HepG2 (cell line): ENCODE measurements around the gene ZNF792. TPM values are rescaled to one million over a fixed set of nuclear protein-coding genes. Genes with fewer than 3 reads are reported as not detected.

ENCODE experiments used
- ETV6 ChIP-seq: sonication (generic); formaldehyde crosslinking; conservative IDR thresholded peaks from 2 replicates; pipeline ENCODE4 v1.4.0; 2020; ENCODE audit warnings: missing genetic modification reagents
- HDAC2 ChIP-seq: sonication (generic); formaldehyde crosslinking; IDR thresholded peaks from 2 replicates; pipeline ENCODE4 v1.4.0; 2020; ENCODE audit warnings: missing genetic modification reagents
- HMGA1 ChIP-seq: sonication (generic); formaldehyde crosslinking; conservative IDR thresholded peaks from 2 replicates; pipeline ENCODE4 v1.4.0; 2020; ENCODE audit warnings: missing genetic modification reagents
- NAIF1 ChIP-seq: sonication (generic); formaldehyde crosslinking; IDR thresholded peaks from 2 replicates; pipeline ENCODE4 v1.5.0; 2020; ENCODE audit warnings: mild to moderate bottlenecking, missing genetic modification reagents, borderline replicate concordance
- POLR2AphosphoS5 ChIP-seq: IDR thresholded peaks from 2 replicates; pipeline ENCODE4 v1.6.1; 2012; ENCODE audit warnings: low read depth, low read length
- POLR2G ChIP-seq: fragments of 200-400 bp; formaldehyde crosslinking; IDR thresholded peaks from 2 replicates; pipeline ENCODE4 v1.6.1; 2018; ENCODE audit warnings: mild to moderate bottlenecking, low read depth, low read length, moderate library complexity
- SAFB2 ChIP-seq: sonication (generic); formaldehyde crosslinking; IDR thresholded peaks from 2 replicates; pipeline ENCODE4 v1.5.1; 2020; ENCODE audit warnings: missing genetic modification reagents, low read depth, mild to moderate bottlenecking, borderline replicate concordance
- SAP130 ChIP-seq: IDR thresholded peaks from 2 replicates; pipeline ENCODE4 v1.6.1; 2016; ENCODE audit warnings: low read depth
- SIN3B ChIP-seq: fragments of 150-350 bp; IDR thresholded peaks from 2 replicates; pipeline ENCODE4 v1.6.1; 2014; ENCODE audit warnings: low read length
- SMARCC2 ChIP-seq: fragments of 450-650 bp; IDR thresholded peaks from 2 replicates; pipeline ENCODE4 v1.6.1; 2017; ENCODE audit warnings: antibody characterized with exemption, mild to moderate bottlenecking
- SNAI1 ChIP-seq: sonication (generic); formaldehyde crosslinking; IDR thresholded peaks from 2 replicates; pipeline ENCODE4 v1.5.0; 2020; ENCODE audit warnings: mild to moderate bottlenecking, missing genetic modification reagents, borderline replicate concordance
- YEATS4 ChIP-seq: sonication (generic); formaldehyde crosslinking; IDR thresholded peaks from 2 replicates; pipeline ENCODE4 v1.4.0; 2020; ENCODE audit warnings: missing genetic modification reagents, borderline replicate concordance
- ZFP37 ChIP-seq: sonication (generic); formaldehyde crosslinking; IDR thresholded peaks from 2 replicates; pipeline ENCODE4 v1.4.0; 2020; ENCODE audit warnings: missing genetic modification reagents, borderline replicate concordance
- ZFX ChIP-seq: sonication (generic); formaldehyde crosslinking; IDR thresholded peaks from 2 replicates; pipeline ENCODE4 v1.4.0; 2020; ENCODE audit warnings: mild to moderate bottlenecking, low read depth, missing genetic modification reagents, moderate library complexity
- ZKSCAN8 ChIP-seq: IDR thresholded peaks from 2 replicates; pipeline ENCODE4 v1.6.1; 2016; ENCODE audit warnings: borderline replicate concordance, missing genetic modification reagents, missing compliant biosample characterization
- ZNF207 ChIP-seq: fragments of 450-650 bp; IDR thresholded peaks from 2 replicates; pipeline ENCODE4 v1.6.1; 2016; ENCODE audit warnings: antibody characterized with exemption, borderline replicate concordance
- ZNF33A ChIP-seq: sonication (generic); formaldehyde crosslinking; IDR thresholded peaks from 2 replicates; pipeline ENCODE4 v1.5.1; 2020; ENCODE audit warnings: missing genetic modification reagents, mild to moderate bottlenecking, moderate library complexity, borderline replicate concordance
- ZNF431 ChIP-seq: sonication (generic); formaldehyde crosslinking; IDR thresholded peaks from 2 replicates; pipeline ENCODE4 v1.9.0; 2022; ENCODE audit warnings: missing genetic modification reagents, low read depth, mild to moderate bottlenecking, borderline replicate concordance
- ZNF703 ChIP-seq: sonication (generic); formaldehyde crosslinking; IDR thresholded peaks from 2 replicates; pipeline ENCODE4 v1.5.1; 2020; ENCODE audit warnings: missing genetic modification reagents, mild to moderate bottlenecking, moderate library complexity, borderline replicate concordance
- polyA plus RNA-seq, 8 experiments: library from polyadenylated mRNA; depleted of rRNA in 3 of 8; stranded (reverse) in 7 of 8; unstranded in 1 of 8; fragments of >200 nt; fragmentation: Illumina TruSeq in 4 of 8; extraction: Trizol in 4 of 8; gene quantifications; 2 replicates each; pipeline versions ENCODE4 v1.2.1 to v1.2.3, GENCODE V29; 2011 to 2016; ENCODE audit warnings: low read depth in 4 of 8, missing spikeins in 1 of 8, mixed read lengths in 1 of 8; ENCODE audit not compliant: insufficient read depth in 1 of 8
- total RNA-seq, 5 experiments: library from RNA; depleted of rRNA; stranded (reverse); fragments of >200 nt; fragmentation: Illumina TruSeq; extraction: Trizol; gene quantifications; 2 replicates each; pipeline ENCODE4 v1.2.3, GENCODE V29; 2016; ENCODE audit warnings: low read depth in 1 of 5
- TF ChIP-seq, protein P1 (sequence below): sonication (generic); formaldehyde crosslinking; IDR thresholded peaks from 2 replicates; pipeline ENCODE4 v1.4.0; 2020; ENCODE audit warnings: missing genetic modification reagents
- TF ChIP-seq, protein P2 (sequence below): sonication (generic); formaldehyde crosslinking; IDR thresholded peaks from 2 replicates; pipeline ENCODE4 v1.4.0; 2020; ENCODE audit warnings: mild to moderate bottlenecking, missing genetic modification reagents
- TF ChIP-seq, protein P3 (sequence below): IDR thresholded peaks from 2 replicates; pipeline ENCODE4 v1.6.1; 2016; ENCODE audit warnings: low read depth, borderline replicate concordance
- TF ChIP-seq, protein P4 (sequence below): IDR thresholded peaks from 2 replicates; pipeline ENCODE4 v1.6.1; 2012; ENCODE audit warnings: low read length, improper control_type of control experiment
- TF ChIP-seq, protein P5 (sequence below): sonication (generic); formaldehyde crosslinking; IDR thresholded peaks from 2 replicates; pipeline ENCODE4 v1.5.0; 2020; ENCODE audit warnings: missing genetic modification reagents

Gene ZNF792
- total and polyA plus RNA-seq, 2 of the 13 experiments (the other 11 are each of a cell fraction or from before 2014, with no cell fraction given), result 5.5 to 11.5 TPM

DNA sequence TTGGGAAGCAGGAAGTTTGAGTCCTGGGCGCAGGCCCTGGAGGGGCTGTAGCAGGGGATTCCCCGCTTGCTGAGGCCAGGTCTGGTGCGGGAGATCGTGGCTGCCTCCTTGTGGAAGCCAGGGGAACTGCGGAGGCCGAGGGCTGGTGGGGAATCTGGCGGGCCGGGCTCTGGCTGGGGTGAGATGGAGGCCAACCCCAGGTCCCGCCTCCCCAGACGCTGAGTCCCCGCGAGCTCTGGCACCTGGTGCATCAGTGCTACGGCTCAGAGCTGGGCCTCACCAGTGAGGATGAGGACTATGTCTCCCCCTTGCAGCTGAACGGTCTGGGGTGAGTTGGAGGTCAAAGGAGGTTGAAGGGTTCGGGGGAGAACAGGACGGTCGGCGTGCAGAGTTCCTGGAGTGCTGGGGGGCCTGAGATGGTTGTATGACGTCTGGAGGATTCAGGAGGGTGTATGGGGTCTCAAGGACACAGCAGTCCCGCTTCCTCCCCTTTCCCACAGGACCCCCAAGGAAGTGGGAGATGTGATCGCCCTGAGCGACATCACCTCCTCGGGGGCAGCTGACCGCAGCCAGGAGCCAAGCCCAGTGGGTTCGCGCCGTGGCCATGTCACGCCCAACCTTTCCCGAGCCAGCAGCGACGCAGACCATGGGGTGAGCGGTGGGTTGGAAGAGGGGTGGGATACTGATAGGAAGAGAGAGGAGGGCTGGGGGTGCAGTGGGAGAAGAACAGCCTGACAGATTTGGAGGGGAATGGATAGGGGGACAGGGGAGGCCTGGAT is 49.2 kb upstream of the ZNF792 start (continued):
- no peak for TF ChIP-seq ZNF703 (CRISPR knock-in tag)
- TF ChIP-seq, protein P1, sequence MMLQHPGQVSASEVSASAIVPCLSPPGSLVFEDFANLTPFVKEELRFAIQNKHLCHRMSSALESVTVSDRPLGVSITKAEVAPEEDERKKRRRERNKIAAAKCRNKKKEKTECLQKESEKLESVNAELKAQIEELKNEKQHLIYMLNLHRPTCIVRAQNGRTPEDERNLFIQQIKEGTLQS, result no peak
- TF ChIP-seq ZFX, result peak; percentile 22; the same call in 1 of the 2 replicates
- TF ChIP-seq, protein P2, sequence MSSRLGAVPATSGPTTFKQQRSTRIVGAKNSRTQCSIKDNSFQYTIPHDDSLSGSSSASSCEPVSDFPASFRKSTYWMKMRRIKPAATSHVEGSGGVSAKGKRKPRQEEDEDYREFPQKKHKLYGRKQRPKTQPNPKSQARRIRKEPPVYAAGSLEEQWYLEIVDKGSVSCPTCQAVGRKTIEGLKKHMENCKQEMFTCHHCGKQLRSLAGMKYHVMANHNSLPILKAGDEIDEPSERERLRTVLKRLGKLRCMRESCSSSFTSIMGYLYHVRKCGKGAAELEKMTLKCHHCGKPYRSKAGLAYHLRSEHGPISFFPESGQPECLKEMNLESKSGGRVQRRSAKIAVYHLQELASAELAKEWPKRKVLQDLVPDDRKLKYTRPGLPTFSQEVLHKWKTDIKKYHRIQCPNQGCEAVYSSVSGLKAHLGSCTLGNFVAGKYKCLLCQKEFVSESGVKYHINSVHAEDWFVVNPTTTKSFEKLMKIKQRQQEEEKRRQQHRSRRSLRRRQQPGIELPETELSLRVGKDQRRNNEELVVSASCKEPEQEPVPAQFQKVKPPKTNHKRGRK (CRISPR knock-in tag), result no peak
- TF ChIP-seq SNAI1 (CRISPR knock-in tag), result no peak
- TF ChIP-seq YEATS4, result no peak
- peak; percentile 48; the same call in 1 of the 2 replicates for TF ChIP-seq POLR2G
- TF ChIP-seq, protein P3, sequence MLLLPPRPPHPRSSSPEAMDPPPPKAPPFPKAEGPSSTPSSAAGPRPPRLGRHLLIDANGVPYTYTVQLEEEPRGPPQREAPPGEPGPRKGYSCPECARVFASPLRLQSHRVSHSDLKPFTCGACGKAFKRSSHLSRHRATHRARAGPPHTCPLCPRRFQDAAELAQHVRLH (CRISPR knock-in tag), result no peak
- TF ChIP-seq HMGA1 (CRISPR knock-in tag), result no peak
- TF ChIP-seq, protein P4, sequence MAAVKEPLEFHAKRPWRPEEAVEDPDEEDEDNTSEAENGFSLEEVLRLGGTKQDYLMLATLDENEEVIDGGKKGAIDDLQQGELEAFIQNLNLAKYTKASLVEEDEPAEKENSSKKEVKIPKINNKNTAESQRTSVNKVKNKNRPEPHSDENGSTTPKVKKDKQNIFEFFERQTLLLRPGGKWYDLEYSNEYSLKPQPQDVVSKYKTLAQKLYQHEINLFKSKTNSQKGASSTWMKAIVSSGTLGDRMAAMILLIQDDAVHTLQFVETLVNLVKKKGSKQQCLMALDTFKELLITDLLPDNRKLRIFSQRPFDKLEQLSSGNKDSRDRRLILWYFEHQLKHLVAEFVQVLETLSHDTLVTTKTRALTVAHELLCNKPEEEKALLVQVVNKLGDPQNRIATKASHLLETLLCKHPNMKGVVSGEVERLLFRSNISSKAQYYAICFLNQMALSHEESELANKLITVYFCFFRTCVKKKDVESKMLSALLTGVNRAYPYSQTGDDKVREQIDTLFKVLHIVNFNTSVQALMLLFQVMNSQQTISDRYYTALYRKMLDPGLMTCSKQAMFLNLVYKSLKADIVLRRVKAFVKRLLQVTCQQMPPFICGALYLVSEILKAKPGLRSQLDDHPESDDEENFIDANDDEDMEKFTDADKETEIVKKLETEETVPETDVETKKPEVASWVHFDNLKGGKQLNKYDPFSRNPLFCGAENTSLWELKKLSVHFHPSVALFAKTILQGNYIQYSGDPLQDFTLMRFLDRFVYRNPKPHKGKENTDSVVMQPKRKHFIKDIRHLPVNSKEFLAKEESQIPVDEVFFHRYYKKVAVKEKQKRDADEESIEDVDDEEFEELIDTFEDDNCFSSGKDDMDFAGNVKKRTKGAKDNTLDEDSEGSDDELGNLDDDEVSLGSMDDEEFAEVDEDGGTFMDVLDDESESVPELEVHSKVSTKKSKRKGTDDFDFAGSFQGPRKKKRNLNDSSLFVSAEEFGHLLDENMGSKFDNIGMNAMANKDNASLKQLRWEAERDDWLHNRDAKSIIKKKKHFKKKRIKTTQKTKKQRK, result no peak
- no peak for TF ChIP-seq ZFP37
- no peak for TF ChIP-seq SIN3B
- TF ChIP-seq NAIF1 (CRISPR knock-in tag), result no peak
- no peak for TF ChIP-seq ZNF207
- TF ChIP-seq ZNF33A, result no peak
- TF ChIP-seq, protein P5, sequence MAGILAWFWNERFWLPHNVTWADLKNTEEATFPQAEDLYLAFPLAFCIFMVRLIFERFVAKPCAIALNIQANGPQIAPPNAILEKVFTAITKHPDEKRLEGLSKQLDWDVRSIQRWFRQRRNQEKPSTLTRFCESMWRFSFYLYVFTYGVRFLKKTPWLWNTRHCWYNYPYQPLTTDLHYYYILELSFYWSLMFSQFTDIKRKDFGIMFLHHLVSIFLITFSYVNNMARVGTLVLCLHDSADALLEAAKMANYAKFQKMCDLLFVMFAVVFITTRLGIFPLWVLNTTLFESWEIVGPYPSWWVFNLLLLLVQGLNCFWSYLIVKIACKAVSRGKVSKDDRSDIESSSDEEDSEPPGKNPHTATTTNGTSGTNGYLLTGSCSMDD (CRISPR knock-in tag), result no peak
- TF ChIP-seq POLR2AphosphoS5, result peak; percentile 31; the same call in 1 of the 2 replicates
- 0 out of 2 replicates have a peak, but pooled peaks have one; percentile 24 for TF ChIP-seq ZNF431 (CRISPR knock-in tag)
- TF ChIP-seq ZKSCAN8 (CRISPR knock-in tag), result no peak
- no peak for TF ChIP-seq SAFB2
- TF ChIP-seq SAP130 (CRISPR knock-in tag), result 0 out of 2 replicates have a peak, but pooled peaks have one; percentile 33
- TF ChIP-seq SMARCC2, result no peak
- TF ChIP-seq ETV6 (CRISPR knock-in tag), result no peak
- no peak for TF ChIP-seq HDAC2 (CRISPR knock-in tag)
